Parathyroid adenoma (tissue), 2 donors: ENCODE data around the gene LRP4.

Experiments
- H2AFZ ChIP-seq: fragments of 300-600 bp; sonication (generic); one replicate; pipeline ENCODE4 v1.7.0; 2017; ENCODE audit warnings: antibody characterized with exemption, mild to moderate bottlenecking
- H3K27ac ChIP-seq: fragments of 300-600 bp; sonication (generic); one replicate; pipeline ENCODE4 v1.7.0; 2017
- H3K27me3 ChIP-seq: fragments of 300-600 bp; sonication (generic); one replicate; pipeline ENCODE4 v1.7.0; 2017; ENCODE audit warnings: low read length; ENCODE audit not compliant: control insufficient read depth, insufficient read depth
- H3K36me3 ChIP-seq: fragments of 300-600 bp; sonication (generic); one replicate; pipeline ENCODE4 v1.7.0; 2017; ENCODE audit warnings: low read length; ENCODE audit not compliant: control insufficient read depth, insufficient read depth
- H3K4me1 ChIP-seq: fragments of 300-600 bp; sonication (generic); one replicate; pipeline ENCODE4 v1.7.0; 2017; ENCODE audit warnings: control low read depth
- H3K4me2 ChIP-seq: fragments of 300-600 bp; sonication (generic); one replicate; pipeline ENCODE4 v1.7.0; 2017; ENCODE audit warnings: low read length
- H3K4me3 ChIP-seq: fragments of 300-600 bp; sonication (generic); one replicate; pipeline ENCODE4 v1.7.0; 2017; ENCODE audit warnings: low read depth, low read length
- H3K79me2 ChIP-seq: fragments of 300-600 bp; sonication (generic); one replicate; pipeline ENCODE4 v1.7.0; 2017; ENCODE audit warnings: control low read depth
- H3K9ac ChIP-seq: fragments of 300-600 bp; sonication (generic); one replicate; pipeline ENCODE4 v1.7.0; 2017; ENCODE audit warnings: mild to moderate bottlenecking
- H3K9me3 ChIP-seq: fragments of 300-600 bp; sonication (generic); one replicate; pipeline ENCODE4 v1.7.0; 2017; ENCODE audit warnings: low read length; ENCODE audit not compliant: control insufficient read depth
- TF ChIP-seq, protein P1 (sequence below): fragments of 300-600 bp; sonication (generic); IDR thresholded peaks from one replicate; pipeline ENCODE4 v1.7.0; 2017; ENCODE audit warnings: antibody characterized with exemption, mild to moderate bottlenecking
- donor health status: primary hyperparathyroidism.

The LRP4 gene

DNA sequence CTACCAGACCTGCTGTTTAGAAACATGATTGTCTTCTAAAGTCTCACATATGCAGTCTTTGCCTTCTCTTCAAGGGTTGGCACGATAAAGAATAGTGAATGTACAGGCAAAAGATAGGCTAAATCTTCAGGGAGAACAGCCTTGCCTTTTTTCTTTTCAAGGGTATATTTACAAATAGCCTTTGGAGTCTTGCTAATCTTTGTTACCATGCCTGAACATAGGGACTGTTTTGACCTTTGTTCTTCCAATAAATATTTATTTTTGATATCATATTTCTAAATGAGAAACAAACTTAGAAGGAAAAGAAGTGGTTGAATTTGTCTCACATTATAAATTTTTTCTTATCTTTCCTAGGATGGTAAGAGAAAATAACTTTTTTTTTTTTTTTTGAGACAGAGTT is 30.9 kb upstream of the LRP4 start:
- Histone ChIP-seq H3K79me2 (peaks cover 2% of the 10 kb centered on the region), H3K4me2 (no peak overlapping the region), H3K27ac (no peak overlapping the region), H3K9me3 (no peaks in the 10 kb centered on the region), H3K9ac (no peak overlapping the region), H3K36me3 (no peaks in the 10 kb centered on the region), H2AFZ (no peak overlapping the region), H3K4me3 (no peak overlapping the region), H3K4me1 (peaks cover 4% of the 10 kb centered on the region), H3K27me3 (no peaks in the 10 kb centered on the region)
- TF ChIP-seq, protein P1, sequence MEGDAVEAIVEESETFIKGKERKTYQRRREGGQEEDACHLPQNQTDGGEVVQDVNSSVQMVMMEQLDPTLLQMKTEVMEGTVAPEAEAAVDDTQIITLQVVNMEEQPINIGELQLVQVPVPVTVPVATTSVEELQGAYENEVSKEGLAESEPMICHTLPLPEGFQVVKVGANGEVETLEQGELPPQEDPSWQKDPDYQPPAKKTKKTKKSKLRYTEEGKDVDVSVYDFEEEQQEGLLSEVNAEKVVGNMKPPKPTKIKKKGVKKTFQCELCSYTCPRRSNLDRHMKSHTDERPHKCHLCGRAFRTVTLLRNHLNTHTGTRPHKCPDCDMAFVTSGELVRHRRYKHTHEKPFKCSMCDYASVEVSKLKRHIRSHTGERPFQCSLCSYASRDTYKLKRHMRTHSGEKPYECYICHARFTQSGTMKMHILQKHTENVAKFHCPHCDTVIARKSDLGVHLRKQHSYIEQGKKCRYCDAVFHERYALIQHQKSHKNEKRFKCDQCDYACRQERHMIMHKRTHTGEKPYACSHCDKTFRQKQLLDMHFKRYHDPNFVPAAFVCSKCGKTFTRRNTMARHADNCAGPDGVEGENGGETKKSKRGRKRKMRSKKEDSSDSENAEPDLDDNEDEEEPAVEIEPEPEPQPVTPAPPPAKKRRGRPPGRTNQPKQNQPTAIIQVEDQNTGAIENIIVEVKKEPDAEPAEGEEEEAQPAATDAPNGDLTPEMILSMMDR, result no peak

DNA sequence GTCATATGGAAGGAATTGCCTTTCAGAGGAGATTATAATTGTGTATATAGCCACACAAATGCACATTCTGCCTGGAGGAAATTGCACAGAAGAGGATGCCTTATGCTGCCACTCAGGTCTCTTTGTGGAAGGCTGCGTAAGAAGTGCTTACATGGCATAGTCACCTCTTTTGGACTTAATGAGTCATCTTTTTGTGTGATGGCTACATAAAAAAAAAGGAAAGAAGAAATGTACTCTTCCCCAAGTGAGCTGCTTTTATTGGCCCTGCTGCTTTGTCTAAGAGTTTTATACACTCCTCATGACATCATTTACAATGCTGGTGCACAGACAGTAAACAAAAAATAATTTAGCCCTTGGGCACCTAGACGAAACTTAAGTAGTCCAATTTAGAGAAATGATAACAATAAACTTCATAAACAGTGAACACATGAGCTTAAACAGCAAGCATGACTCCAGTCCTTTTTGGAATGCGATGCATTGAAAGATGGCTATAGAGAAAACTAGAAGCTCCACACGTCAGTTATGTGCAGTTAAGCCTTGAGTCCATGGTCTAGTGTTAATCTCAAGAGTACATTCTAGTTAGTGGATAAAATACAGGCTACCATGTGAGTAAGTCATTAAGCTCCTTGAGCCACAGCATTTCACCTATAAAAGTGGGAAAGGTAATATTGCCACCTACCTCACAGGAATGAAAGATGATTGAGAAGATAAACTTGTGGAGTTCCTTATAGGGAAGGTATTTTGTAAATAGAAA is 30.2 kb upstream of the LRP4 start:
- Histone ChIP-seq H3K4me2 (no peak overlapping the region), H3K9me3 (no peaks in the 10 kb centered on the region), H3K9ac (no peak overlapping the region), H3K4me3 (no peak overlapping the region), H2AFZ (no peak overlapping the region), H3K27me3 (no peaks in the 10 kb centered on the region), H3K27ac (peak overlapping the region; percentile 4), H3K36me3 (no peaks in the 10 kb centered on the region), H3K4me1 (peaks cover 4% of the 10 kb centered on the region), H3K79me2 (peaks cover 2% of the 10 kb centered on the region)
- TF ChIP-seq, protein P1, result no peak

DNA sequence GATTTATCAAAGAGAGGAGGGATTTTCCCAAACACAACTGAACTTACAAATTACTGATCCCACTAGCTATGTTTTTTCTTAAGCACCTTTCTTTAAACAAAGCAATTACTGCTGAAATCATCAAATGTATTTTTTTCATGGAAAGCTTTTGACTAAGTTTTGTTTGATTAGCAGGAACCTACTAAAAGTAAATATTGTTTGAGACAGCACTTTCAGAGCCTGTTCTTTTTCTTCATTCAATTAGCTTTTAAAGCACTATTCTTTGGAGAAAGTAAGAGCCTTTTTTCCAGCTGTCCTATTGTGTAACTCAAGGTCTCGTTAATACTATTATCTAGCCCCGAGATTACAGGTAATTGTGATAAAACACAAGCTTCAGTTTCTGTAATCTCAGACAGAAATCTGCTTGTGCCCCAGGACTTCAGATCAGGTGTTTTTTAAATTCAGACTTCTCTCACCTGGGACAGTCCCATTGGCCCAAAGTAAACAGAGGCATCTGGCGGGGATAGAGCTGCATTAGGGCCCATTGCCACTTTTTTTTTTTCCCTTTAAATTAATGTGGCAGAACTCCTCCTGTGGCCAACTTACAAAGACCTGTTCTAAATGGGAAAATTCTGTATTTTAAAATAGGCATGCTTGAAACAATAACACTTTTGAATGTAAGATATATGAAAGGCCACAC is 29.2 kb upstream of the LRP4 start:
- TF ChIP-seq, protein P1, result no peak

DNA sequence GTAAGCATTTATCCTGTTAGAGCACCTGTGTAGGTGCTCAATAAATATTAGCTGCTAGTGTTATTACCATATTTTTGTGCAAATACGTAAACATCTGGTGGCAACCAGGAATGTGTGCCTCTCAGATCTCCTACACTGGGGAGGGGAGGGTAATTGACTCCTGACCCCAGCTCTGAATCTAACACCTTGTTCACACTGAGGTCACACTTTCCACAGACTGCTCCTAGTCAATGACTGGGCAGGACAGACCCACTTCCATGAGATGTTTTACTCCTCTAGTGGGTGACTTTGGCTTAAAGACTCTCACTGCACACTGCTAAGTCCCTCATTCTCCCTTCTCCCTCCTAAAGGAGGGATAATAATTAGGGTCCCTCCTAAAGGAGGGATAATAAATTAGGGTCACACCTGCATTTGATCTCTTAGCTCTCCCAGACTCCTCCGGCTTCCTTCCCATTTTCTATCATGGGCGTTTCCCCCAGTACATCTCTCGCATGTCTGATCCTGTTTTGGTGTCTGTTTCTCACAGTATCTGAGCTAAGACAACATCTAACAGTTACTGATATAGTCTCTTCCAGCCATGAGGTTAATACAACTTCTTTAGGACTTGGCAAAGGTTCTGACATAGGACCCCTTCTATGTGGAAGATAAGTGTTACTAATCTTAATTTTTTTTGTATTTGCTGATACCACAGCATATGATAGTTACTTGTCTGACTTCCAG is 26.2 kb upstream of the LRP4 start:
- TF ChIP-seq, protein P1, result no peak
- H3K4me1 ChIP-seq, result peaks cover 4% of the 10 kb centered on the region
- H3K36me3 ChIP-seq, result no peaks in the 10 kb centered on the region
- H3K79me2 ChIP-seq, result peaks cover 2% of the 10 kb centered on the region
- no peak overlapping the region for H2AFZ ChIP-seq
- no peak overlapping the region for H3K4me3 ChIP-seq
- no peak overlapping the region for H3K9ac ChIP-seq
- no peaks in the 10 kb centered on the region for H3K9me3 ChIP-seq
- no peak overlapping the region for H3K27ac ChIP-seq
- H3K4me2 ChIP-seq, result no peak overlapping the region
- H3K27me3 ChIP-seq, result no peaks in the 10 kb centered on the region

More for the DNA sequence above, 29.2 kb upstream of the LRP4 start:
- H3K27me3 ChIP-seq, result no peaks in the 10 kb centered on the region
- H3K9me3 ChIP-seq, result no peaks in the 10 kb centered on the region
- peaks cover 4% of the 10 kb centered on the region for H3K79me2 ChIP-seq
- H3K27ac ChIP-seq, result no peak overlapping the region
- no peak overlapping the region for H2AFZ ChIP-seq
- H3K4me2 ChIP-seq, result no peak overlapping the region
- H3K4me3 ChIP-seq, result no peak overlapping the region
- no peaks in the 10 kb centered on the region for H3K36me3 ChIP-seq
- peaks cover 4% of the 10 kb centered on the region for H3K4me1 ChIP-seq
- H3K9ac ChIP-seq, result no peak overlapping the region
